ENCODE data around the gene TTC24. TPM values are rescaled to one million over a fixed set of nuclear protein-coding genes. Genes with fewer than 3 reads are reported as not detected.
A peak's percentile ranks its signal among the peaks of the same experiment; 100 is the strongest.

TTC24 gene
- total and polyA plus RNA-seq, 10 of the 15 experiments (the other 5 are each of a cell fraction or from before 2014, with no cell fraction given), result 0.05 to 6.4 (median 2.9) TPM; not detected in 1

- TF ChIP-seq PAX5 (IDR thresholded peaks at IDR 0.05; ENCODE audit: borderline replicate concordance, low read depth, low read length) (no peak), FOXM1 (IDR thresholded peaks at IDR 0.05; ENCODE audit: low read depth, low read length) (no peak)
These were observed 45.4 kb downstream of the TTC24 start (continued) for GRCh38 chr1:156624814-156625435.

DNA sequence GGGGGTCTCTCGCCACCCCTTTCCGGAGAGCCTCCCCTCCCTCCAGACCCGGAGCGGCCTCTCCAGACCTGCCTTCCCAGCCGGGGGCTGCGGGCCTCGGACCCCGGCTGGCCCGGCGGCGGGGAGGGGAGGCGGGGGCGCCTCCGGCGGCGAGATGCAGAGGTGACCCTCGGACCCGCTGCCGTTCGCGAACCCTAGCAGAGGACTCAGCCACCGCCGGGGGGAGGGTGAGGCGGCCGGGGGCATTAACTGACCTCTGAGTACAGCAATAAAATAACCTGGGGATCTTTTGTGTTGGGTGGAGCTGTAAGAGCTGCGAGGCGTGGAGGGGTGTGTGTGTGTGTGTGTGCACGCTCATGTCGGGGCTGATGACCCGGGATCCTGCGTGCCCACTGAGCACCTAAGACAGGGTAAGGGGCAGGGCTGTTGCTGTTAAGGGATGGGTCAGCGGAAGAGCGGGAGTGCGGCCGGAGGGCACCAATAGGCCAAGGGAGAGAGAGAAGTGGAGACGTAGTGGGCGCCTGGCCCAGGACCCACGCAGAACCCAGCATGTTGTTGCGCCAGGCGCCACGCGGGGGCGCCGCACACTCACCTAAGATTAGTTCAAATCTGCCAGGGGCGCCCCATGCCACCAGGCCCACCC is 46.0 kb downstream of the TTC24 start:
- Histone ChIP-seq H3K79me2 (ENCODE audit: control insufficient read depth, insufficient read depth, low read length) (no peaks in the 10 kb centered on the region), H3K27ac (ENCODE audit: control insufficient read depth, insufficient read depth) (no peak overlapping the region), H3K9ac (ENCODE audit: control insufficient read depth, insufficient read depth, low read length) (no peak overlapping the region), H2AFZ (ENCODE audit: control insufficient read depth, low read depth, low read length) (no peak overlapping the region), H3K4me1 (ENCODE audit: control insufficient read depth, insufficient read depth, low read length) (no peaks in the 10 kb centered on the region), H4K20me1 (ENCODE audit: control insufficient read depth, insufficient read depth) (no peaks in the 10 kb centered on the region), H3K4me3 (no peak overlapping the region), H3K4me2 (ENCODE audit: control insufficient read depth, insufficient read depth) (no peak overlapping the region), H3K27me3 (replicated peaks in 1 of 2; ENCODE audit: control insufficient read depth in 2 of 2, insufficient read depth in 2 of 2, low read length in 1 of 2) (peaks cover 10 to 20% of the 10 kb centered on the region in 2 experiments), H3K36me3 (ENCODE audit: control insufficient read depth in 2 of 2, insufficient read depth in 2 of 2, low read length in 1 of 2) (no peaks in the 10 kb centered on the region), H3K9me3 (replicated peaks; ENCODE audit: control insufficient read depth, insufficient read depth, low read length) (no peaks in the 10 kb centered on the region)
- ChIA-PET RAD21 (ENCODE audit: unreplicated experiment) (no interaction called here), POLR2A (interaction anchor here (0.6 kb wide), 1 partner anchor 667 kb away, joined by 3 read pairs; no protein-coding TSS in a partner anchor), CTCF (interaction anchor here (0.5 to 9.2 kb wide), 11 partner anchors 18 to 399 kb away, joined by 3 to 208 read pairs (median 13); partner anchors contain the start of genes BCAN and NES), SMC1A (ENCODE audit: uncharacterized antibody, unreplicated experiment) (interaction anchor here (0.6 to 3.0 kb wide), 6 partner anchors 35 to 100 kb away, joined by 3 to 18 read pairs (median 3); no protein-coding TSS in a partner anchor)
- in situ Hi-C loops (cut with MboI) (no loop called here), intact Hi-C loops (cut with micrococcal nuclease; ENCODE audit: unreplicated experiment) (loop anchor here (1.0 to 10.0 kb wide), 2 partner anchors 53 to 99 kb away; partner anchors contain the start of genes ISG20L2 and METTL25B)
- FAIRE-seq (no peak), DNase-seq (ENCODE audit: low read depth, low spot score) (no peak), ATAC-seq (peak; percentile 78)
- 9% methylated on average over 36 of the region's 45 CpGs for WGBS (ENCODE audit: insufficient coverage, insufficient replicate concordance, low lambda C conversion rate, missing lambda C conversion rate)
- no TSS peak for BruUV-seq (replicated peaks)
- no peak for TF ChIP-seq TCF7 (IDR thresholded peaks at IDR 0.05; ENCODE audit: borderline replicate concordance)
- TF ChIP-seq MLLT1 (IDR thresholded peaks at IDR 0.05), result no peak
- 0 out of 2 replicates have a peak, but pooled peaks have one; percentile 32 for TF ChIP-seq SMARCA5 (IDR thresholded peaks at IDR 0.05)
- no peak for TF ChIP-seq ESRRA (IDR thresholded peaks at IDR 0.05; ENCODE audit: low read length)
- no peak for TF ChIP-seq RUNX3 (IDR thresholded peaks at IDR 0.05; ENCODE audit: low read length)
- TF ChIP-seq, protein P1, sequence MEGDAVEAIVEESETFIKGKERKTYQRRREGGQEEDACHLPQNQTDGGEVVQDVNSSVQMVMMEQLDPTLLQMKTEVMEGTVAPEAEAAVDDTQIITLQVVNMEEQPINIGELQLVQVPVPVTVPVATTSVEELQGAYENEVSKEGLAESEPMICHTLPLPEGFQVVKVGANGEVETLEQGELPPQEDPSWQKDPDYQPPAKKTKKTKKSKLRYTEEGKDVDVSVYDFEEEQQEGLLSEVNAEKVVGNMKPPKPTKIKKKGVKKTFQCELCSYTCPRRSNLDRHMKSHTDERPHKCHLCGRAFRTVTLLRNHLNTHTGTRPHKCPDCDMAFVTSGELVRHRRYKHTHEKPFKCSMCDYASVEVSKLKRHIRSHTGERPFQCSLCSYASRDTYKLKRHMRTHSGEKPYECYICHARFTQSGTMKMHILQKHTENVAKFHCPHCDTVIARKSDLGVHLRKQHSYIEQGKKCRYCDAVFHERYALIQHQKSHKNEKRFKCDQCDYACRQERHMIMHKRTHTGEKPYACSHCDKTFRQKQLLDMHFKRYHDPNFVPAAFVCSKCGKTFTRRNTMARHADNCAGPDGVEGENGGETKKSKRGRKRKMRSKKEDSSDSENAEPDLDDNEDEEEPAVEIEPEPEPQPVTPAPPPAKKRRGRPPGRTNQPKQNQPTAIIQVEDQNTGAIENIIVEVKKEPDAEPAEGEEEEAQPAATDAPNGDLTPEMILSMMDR (IDR thresholded peaks at IDR 0.05 in 2 of 3, conservative IDR thresholded peaks at IDR 0.05 in 1 of 3; ENCODE audit: control insufficient read depth in 2 of 3, extremely low read depth in 1 of 3, insufficient read depth in 1 of 3, low read depth in 3 of 3, low read length in 3 of 3), result peak; percentile 75 to 93 (median 80)
- no peak for TF ChIP-seq ZNF24 (IDR thresholded peaks at IDR 0.05)
- no peak for TF ChIP-seq ZNF622 (IDR thresholded peaks at IDR 0.05)
- peak; percentile 64 for TF ChIP-seq RAD21 (IDR thresholded peaks at IDR 0.05; ENCODE audit: insufficient read depth, low read depth, low read length)
- peak in 1 of 2 experiments; percentile 11; a peak in 1 of 4 replicates for TF ChIP-seq BHLHE40 (IDR thresholded peaks at IDR 0.05; ENCODE audit: borderline replicate concordance in 1 of 2, low read depth in 2 of 2, low read length in 1 of 2)
- no peak for TF ChIP-seq NR2C2 (IDR thresholded peaks at IDR 0.05; ENCODE audit: borderline replicate concordance, control insufficient read depth, insufficient read length, low read depth)
- TF ChIP-seq MXI1 (IDR thresholded peaks at IDR 0.05; ENCODE audit: low read depth, low read length), result no peak
- TF ChIP-seq, protein P2, sequence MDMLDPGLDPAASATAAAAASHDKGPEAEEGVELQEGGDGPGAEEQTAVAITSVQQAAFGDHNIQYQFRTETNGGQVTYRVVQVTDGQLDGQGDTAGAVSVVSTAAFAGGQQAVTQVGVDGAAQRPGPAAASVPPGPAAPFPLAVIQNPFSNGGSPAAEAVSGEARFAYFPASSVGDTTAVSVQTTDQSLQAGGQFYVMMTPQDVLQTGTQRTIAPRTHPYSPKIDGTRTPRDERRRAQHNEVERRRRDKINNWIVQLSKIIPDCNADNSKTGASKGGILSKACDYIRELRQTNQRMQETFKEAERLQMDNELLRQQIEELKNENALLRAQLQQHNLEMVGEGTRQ (IDR thresholded peaks at IDR 0.05; ENCODE audit: borderline replicate concordance, low read depth, low read length), result no peak
- TF ChIP-seq NR2F1 (conservative IDR thresholded peaks at IDR 0.05), result no peak
- TF ChIP-seq SMC3 (IDR thresholded peaks at IDR 0.05; ENCODE audit: borderline replicate concordance, low read length), result peak; percentile 57; the same call in 1 of the 2 replicates
- TF ChIP-seq CHD4 (IDR thresholded peaks at IDR 0.05), result no peak

Data from GM12878 (cell line).